GM19043 (cell line): ENCODE measurements around the gene RFX1.

Source experiments
- ATAC-seq: cut with Tn5 transposase; IDR thresholded peaks from one replicate; pipeline ENCODE4 v1.9.1; 2021; ENCODE audit warnings: low read depth; ENCODE audit not compliant: unreplicated experiment

The RFX1 gene

DNA sequence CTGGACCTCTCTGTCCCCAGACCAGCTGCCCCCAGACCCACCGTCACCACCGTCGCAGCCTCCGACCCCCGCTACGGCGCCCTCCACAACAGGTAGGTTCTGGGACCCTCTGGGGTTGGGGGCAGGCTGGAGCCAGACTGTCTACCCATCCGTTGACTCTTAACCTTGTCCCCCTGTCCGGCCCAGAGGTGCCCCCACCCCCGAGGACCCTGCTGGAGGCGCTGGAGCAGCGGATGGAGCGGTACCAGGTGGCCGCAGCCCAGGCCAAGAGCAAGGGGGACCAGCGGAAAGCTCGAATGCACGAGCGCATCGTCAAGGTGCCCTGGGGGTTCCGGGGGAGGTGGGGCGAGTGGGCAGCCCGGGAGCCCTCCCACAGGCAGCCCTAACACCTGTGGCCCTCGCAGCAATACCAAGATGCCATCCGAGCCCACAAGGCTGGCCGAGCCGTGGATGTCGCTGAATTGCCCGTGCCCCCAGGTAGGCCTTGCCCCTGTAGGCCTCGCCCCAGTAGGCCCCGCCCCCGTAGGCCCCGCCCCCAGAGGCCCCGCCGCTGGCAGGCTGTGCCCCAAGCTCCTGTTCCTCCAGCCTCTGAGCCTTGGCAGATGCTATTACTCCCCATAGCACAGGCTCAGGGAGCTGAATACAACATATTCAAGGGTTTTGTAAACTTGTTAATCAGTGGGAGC is 87.3 kb downstream of the RFX1 start:
- ATAC-seq, result no peak

DNA sequence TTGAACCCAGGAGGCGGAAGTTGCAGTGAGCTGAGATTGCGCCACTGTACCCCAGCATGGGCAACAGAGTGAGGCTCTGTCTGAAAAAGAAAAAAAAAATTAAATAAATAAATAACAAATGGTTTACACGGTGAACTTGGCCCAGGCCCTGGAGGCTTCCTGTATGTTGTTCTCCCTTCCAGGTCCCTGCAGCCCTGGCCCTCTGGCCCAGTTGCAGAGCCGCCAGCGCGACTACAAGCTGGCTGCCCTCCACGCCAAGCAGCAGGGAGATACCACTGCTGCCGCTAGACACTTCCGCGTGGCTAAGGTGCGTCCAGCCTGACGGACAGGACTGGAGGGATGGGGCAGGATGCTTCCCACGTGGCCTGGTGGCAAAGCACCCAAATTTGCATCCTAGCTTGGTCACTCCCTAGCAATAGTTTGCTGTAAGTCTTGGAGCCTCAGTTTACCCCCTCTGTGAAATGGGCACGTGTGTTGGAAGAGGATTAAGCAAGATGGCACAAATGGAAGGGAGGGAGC is 88.2 kb downstream of the RFX1 start:
- ATAC-seq, result no peak

DNA sequence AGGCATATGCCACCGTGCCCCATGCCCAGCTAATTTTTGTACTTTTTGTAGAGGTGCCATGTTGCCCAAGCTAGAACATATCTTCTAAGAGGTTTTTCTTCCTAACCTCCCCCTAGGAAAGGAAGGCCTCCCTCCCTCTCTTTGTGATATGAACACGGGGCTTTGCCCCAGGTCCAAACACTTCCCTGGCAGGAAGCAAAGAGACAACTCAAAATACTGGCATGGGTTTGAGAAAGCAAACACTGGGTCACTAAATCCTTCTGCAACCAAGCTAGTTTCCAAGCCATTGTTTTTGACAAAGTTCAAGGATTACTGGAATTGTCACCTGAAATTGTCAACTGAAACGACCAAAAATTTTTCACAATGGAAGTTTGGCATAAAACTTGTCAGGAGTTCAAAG is 91.3 kb downstream of the RFX1 start:
- no peak for ATAC-seq

DNA sequence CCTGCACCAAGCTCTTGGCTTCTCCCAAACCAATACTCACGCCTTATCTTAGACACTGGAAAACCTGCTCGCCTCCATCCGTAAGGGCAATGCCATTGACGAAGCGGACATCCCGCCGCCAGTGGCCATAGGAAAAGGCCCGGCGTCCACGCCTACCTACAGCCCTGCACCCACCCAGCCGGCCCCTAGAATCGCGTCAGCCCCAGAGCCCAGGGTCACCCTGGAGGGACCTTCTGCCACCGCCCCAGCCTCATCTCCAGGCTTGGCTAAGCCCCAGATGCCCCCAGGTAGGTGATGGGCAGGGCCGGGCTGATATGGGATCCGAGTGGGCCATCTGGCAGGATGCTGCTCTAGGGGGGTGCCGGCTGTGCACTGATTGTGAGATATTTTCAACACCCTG is 92.8 kb downstream of the RFX1 start:
- ATAC-seq, result no peak
